GM19025 (cell line): ENCODE measurements around the gene TUBB3.
"Not testable (repeated sequence)": the region's sequence is repeated elsewhere in the genome, so short reads cannot be mapped to it uniquely, and the experiment has no call there.

ENCODE experiments used
- ATAC-seq: cut with Tn5 transposase; IDR thresholded peaks from one replicate; pipeline ENCODE4 v1.9.1; 2021; ENCODE audit warnings: mild to moderate bottlenecking, low read depth, moderate library complexity; ENCODE audit not compliant: unreplicated experiment

The TUBB3 gene

DNA sequence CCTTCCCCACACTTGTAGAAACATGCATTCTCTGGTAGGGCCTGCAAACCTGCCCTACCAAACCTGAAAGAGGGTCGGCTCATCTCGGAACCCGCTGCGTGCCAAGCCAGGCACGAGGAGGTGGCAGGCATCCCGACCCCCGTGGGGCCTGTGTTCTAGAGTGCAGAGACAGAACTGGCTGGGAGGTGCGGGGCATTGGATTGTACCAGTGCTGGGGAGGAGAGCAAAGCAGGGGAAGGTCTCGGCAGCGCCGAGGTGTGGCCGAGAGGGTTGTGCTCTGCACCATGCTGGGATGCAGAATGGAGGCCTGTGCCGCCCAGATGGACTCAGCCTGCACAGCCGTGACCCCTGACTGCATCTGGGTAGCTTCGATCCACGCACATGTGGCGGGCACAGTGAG lies 22.3 kb upstream of the TUBB3 start:
- no peak for ATAC-seq

DNA sequence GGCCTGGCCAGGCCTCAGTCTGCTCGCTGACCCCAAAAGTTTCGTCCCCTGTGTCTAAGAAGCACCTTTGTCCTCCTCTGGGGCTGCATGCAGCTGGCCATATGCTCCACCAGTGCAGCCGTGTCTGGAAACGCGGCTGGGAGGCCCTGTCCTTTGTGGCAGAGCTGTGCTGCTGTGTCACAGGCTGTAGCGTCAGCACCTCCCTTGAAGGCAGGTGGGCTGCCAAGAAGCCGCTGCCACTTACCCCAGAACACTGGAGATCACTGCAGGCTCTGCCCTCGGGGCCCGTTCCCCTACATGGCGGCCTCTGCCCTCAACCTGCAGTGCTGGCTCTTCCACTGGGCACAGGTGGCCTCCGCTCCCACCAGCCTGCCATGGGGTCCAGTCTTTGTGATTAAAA lies 20.2 kb upstream of the TUBB3 start:
- no peak for ATAC-seq

DNA sequence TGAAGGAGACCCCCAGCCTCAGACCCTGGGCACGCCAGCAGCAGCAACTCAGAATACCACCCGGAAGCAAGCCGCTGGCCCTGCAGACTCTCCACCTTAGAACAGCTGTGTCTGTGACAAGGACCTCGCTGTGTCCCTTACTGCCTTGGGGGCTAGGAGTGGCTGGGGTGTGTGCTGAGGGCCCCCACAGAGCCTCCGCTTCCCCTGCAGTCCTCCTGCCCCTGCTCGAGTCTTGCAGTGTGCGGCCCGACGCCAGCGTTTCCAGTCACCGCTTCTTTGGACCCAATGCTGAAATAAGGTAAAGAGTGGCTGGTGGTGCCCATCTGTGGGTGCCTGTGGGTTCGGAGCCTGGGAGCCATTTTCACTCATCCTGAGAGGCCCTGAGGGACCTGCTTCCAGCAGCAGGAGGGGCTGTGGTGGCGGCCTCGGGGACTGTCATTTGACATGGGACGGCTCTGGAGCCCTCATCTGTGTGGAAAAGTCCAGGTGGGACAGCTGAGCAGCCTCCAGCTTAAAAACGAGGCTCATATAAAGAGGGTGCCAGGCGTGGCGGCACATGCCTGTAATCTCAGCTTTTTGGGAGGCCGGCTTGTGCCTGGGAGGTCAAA lies 19.1 kb upstream of the TUBB3 start:
- no peak for ATAC-seq

DNA sequence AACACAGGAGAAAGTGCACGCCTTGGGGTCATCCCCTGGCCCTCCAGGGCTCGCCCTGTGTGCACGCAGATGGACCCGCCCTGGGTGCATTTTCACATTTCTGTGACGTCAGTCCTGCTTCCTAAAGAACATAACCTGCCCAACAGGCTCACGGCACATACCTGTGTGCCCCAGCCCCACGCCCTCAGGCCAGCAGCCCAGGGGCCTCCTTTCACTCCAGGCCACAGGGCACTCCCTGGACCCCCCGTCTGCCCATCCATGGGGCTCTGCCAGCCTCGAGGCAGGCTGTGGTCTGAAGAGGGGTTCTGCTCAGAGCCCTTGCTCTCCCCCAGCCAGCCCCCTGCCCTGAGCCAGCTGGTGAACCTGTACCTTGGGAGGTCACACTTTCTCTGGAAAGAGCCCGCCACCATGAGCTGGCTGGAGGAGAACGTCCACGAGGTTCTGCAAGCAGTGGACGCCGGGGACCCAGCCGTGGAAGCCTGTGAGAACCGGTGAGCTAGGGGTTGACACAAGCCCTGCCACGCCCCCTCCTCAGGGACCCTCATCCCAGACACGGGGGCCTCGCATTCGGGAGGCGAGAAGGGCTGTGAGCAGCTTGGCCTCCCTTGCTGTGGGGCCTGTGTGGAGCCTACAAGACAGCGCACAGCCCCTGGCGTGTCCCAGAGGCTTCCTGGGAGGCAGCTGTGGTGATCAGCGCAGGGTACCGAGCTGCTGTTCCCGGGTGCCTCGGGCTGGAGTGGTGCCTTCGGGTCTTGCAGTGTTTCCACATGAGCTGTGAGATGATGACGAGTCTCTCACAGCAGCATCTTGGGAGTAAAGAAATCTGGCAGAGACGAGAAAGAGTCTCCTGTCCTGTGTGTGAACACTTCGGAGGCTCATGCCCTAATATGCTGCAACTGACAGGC lies 18.3 kb upstream of the TUBB3 start:
- no peak for ATAC-seq

DNA sequence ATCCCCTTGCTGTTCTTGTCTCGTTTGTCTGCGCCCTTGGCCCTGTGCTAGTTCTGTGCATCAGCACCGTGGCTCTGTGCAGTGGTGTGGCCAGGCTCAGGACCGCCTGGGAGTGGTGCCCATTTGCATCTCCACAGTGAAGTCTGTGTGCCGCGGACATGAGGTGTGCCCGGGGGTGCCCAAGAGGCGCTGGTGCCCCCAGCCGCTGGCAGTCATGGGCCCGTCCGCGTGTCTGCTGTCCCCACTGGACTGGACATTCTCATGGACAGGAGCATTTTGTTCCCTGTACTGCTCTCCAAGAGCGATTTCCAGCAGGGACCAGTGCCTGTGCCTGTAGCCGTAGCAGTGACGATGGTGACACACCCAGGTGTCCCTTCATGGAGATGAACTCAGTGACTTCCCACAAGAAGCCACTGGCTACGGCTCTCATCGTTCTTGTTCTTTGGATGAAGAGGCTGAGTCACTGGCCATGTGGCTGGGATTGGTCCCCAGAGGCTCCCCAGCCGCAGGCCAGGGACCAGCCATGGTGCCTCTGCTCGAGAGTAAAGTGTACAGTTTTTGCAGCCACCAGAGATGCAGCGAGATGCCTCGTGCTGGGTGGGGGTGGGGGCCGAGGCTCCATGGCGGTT lies 17.5 kb upstream of the TUBB3 start:
- ATAC-seq: no peak

DNA sequence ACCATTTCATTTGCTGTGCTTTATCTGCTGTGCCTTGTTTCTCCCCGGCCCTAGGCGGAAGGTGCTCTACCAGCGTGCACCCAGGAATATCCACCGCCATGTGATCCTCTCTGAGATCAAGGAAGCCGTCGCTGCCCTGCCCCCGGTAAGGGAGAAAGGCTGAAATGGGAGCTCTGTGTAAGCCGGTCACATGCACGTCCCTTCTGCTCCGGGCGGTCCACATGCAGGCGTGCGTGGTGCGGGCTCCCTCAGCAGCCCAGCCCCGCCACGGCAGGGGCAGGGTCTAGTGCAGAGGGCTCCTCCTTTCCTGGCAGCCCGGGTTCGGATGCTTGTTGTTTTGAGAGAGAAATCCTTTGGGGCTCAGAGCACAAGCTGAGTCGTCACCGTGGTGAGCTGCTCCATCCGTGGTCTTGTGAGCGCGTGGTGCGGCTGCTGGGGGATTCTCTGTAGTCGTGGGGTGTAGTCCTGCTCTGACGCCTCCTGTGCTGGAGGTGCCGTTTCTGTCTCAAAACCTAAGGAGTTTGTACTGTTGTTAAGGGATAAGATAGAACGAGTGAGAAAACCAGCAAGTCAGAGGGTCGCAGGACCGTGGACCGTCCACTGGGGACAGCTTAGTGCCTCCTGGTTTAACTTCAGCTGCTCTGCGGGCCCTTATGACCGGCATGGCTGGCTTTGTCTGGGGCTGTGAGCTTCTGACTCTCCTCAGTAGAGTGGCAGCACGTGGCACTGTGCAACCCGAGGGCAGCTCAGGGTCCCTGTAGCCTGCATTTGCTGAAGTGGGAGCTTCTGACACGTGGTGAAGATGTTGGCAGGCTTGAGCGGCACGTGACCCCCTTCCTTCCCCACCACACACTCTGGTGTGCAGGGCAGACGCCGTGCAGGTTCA lies 16.8 kb upstream of the TUBB3 start:
- ATAC-seq: no peak

DNA sequence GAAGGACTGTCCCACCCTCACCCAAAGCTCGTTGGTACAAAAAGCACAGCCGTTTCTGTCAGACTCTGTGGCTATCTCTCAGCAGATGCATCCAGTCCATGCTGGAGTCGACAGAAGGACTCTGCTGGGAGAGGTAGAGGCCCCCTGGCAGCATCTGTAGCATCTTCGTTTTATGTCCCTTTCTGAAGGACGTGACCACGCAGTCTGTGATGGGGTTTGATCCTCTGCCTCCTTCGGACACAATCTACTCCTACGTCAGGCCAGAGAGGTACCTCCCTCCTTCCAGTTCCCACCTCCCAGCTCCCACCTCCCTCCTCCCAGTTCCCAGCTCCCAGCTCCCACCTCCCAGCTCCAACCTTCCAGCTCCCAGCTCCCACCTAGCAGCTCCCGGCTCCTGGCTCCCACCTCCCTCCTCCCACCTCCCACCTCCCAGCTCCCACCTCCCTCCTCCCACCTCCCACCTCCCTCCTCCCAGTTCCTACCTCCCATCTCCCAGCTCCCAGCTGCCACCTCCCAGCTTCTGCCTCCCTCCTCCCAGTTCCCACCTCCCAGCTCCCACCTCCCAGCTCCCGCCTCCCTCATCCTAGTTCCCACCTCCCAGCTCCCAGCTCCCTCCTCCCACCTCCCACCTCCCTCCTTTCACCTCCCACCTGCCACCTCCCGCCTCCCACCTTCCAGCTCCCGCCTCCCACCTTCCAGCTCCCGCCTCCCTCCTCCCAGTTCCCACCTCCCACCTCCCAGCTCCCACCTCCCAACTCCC lies 15.9 kb upstream of the TUBB3 start:
- ATAC-seq: no peak

DNA sequence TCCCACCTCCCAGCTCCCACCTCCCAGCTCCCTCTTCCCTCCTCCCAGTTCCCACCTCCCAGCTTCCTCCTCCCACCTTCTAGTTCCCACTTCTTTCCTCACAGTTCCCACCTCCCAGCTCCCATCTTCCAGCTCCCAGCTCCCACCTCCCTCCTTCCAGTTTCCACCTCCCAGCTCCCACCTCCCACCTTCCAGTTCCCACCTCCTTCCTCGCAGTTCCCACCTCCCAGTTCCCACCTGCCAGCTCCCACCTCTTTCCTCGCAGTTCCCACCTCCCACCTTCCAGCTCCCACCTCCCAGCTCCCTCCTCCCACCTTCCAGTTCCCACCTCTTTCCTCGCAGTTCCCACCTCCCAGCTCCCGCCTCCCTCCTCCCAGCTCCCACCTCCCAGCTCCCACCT lies 14.9 kb upstream of the TUBB3 start:
- no peak for ATAC-seq

DNA sequence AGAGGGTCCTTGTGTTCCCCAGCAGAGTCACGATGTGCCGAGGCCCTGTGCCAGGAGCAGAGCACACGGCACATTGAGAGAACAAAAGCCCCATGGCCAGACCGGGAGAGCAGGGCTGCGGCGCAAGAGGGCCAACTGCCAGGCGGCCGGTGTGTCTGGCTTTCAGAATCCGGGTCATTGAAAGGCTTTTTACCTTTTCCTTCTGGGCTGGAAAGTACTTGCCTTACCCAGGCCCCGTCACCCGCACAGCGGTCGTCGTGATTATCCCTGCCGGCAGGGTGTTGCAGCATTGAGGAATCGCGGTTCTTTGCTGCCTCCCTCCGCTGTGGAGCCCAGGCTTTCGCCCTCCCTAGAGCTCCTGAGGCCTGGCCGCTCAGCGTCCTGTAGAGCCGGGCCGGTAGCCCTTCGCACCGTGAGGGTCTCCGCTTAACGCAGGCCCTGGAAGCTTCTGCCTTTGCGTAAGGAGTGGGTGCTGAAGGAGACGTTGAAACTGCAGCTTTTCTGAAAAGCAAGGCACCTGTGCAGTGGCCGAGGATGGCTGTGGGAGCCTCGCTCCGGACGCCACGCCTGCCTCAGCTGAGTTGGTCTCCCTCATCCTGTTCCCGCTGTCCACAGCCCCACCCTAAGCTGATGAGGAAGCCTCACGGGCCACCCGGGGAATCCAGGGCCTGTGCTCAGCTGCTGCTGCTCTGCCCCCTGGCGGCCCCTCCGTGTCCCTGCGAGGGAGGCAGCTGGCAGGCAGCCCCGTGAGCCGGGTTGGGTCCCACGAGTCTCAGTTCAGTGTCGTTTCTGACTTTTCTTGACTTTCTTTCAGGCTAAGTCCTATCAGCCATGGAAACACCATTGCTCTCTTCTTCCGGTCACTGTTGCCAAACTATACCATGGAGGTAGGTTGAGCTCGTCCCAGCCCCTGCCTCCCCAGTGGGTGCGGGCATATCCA lies 13.1 kb upstream of the TUBB3 start:
- ATAC-seq: no peak

DNA sequence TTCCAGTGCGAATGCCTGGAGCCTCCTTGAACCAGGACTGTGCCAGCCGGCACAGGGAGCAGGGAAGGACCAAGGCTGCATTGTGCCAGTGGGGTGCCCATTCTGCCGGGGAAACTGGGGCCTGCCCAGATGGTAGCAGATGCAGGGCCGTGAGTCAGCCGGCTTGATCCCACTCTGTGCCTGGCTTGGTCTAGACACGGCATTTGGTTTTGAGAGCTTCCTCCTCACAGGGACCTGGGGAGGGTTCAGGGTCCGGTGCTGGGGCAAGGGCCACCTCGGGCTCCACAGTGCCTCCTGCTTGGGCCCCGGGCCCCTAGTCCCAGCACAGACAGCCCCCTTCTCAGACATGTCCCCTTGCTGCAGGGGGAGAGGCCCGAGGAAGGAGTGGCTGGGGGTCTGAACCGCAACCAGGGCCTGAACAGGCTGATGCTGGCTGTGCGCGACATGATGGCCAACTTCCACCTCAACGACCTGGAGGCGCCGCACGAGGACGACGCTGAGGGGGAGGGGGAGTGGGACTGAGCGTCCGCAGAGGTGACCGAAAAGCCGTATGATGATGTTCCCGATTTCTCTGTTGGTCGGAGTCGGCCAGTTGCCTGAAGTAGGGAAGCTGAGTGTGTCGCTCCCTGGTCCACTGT lies 12.3 kb upstream of the TUBB3 start:
- no peak for ATAC-seq

DNA sequence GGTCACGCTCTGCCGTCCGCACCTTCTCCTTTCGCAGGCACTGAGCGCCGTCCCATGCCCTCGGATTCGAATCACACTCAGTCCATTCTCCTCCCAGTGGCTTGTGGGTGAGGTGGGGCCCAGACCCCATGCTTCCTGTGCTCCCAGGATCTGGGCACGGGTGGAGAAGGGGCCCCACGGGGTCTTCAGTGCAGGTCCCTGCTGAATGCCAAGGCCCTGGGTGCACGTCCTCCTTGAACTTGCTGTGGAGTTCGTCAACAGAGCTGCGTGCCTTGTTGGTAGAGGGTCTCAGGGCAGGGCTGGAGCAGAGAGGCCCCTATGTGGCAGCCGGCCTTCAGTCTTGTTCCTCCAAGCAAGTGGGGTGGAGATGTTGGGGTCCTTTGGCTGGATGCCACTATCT lies 11.8 kb upstream of the TUBB3 start:
- ATAC-seq: no peak

DNA sequence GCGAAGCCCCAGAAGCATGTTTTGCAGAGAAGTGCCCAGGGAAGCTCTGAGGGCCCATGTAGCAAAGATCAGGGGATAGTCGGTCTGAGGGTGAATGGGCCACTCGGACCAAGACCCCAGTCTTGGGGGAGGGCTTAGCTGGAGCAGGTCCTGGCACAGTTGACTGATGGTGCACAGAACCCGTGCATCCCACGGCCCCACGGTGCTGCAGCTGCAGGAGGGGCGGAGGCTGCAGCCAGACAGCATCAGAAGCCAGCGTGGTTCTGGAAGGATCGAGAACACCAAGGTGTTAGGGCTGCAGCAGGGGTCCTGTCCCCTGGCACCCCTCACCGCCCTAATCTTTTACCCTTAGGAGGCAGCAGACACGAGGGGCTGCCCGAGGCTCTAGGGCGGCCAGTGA lies 11.0 kb upstream of the TUBB3 start:
- no peak for ATAC-seq

DNA sequence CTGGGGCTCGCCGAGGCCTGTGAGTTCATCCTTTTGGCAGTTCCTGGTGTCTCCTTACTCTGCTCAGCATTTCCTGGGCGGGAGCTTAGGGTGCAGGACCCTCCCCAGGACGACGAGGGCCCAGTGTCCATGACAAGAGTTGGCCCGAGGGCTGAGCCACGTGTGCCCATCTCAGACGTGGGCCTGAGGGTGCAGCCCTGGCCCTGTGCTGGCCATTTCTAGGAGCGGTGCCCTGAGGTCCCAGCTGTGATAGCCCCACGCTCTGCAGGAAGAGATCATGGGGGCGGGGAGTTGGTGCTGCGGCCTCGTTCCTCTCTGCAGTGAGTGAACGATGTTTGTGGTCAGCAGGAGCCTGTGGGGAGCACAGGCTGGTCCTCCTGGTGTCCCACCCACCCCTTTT lies 10.5 kb upstream of the TUBB3 start:
- no peak for ATAC-seq

DNA sequence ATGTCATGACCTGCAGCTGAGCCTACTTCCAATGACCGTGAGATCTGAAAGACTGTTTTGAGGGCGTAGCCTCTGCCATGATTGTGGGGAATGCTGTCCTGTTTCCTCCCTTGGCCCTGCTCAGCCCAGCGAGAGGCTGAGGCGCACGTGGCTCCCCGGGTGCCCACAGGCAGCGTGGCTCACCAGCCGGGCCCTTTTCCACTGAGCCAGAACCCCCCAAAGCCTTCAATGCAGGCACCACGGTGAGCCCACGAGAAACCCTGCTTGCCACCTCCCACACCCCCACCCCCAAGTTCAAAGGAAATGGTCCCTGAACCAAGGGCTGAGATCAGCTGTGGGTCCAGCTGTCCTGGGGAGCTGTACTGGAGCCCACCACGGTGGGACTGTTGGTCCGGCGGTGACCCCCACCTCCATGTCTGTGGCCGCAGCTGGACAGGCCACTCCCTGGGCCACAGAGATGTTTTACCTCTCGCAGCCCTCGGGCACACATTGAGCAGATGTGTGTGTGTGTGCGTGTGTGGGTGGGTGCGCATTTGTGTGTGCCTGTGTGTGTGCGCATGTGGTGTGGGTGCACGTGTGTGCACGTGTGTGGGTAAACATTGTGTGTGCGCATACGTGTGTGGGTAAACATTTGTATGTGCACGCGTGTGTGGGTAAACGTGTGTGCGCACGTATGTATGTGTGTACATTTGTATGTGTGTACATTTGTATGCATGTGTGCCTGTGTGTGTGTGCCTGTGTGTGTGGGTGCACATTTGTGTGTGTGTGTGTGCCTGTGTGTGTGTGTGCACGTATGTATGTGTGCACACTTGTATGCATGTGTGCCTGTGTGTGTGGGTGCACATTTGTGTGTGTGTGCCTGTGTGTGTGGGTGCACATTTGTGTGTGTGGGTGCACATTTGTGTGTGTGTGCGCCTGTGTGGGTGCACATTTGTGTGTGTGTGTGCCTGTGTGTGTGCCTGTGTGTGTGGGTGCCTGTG lies 9.4 kb upstream of the TUBB3 start:
- no peak for ATAC-seq

DNA sequence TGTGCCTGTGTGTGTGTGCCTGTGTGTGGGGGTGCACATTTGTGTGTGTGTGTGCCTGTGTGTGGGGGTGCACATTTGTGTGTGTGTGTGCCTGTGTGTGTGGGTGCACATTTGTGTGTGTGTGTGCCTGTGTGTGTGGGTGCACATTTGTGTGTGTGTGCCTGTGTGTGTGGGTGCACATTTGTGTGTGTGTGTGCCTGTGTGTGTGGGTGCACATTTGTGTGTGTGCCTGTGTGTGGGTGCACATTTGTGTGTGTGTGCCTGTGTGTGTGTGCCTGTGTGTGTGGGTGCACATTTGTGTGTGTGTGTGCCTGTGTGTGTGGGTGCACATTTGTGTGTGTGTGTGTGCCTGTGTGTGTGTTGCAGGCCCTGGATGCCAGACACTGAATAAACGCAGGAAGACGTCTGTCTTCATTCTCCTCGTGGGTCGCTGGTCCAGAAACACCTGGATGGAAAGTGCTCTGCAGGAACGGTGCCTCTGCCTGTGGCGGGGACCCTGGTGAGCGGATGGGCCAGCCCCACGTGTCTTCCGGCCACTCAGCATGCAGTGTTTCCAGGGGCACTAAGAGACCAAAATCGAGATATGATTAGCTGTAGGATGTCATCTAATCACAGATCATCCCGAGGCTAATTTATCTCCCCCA lies 8.4 kb upstream of the TUBB3 start:
- ATAC-seq: not testable (repeated sequence)

DNA sequence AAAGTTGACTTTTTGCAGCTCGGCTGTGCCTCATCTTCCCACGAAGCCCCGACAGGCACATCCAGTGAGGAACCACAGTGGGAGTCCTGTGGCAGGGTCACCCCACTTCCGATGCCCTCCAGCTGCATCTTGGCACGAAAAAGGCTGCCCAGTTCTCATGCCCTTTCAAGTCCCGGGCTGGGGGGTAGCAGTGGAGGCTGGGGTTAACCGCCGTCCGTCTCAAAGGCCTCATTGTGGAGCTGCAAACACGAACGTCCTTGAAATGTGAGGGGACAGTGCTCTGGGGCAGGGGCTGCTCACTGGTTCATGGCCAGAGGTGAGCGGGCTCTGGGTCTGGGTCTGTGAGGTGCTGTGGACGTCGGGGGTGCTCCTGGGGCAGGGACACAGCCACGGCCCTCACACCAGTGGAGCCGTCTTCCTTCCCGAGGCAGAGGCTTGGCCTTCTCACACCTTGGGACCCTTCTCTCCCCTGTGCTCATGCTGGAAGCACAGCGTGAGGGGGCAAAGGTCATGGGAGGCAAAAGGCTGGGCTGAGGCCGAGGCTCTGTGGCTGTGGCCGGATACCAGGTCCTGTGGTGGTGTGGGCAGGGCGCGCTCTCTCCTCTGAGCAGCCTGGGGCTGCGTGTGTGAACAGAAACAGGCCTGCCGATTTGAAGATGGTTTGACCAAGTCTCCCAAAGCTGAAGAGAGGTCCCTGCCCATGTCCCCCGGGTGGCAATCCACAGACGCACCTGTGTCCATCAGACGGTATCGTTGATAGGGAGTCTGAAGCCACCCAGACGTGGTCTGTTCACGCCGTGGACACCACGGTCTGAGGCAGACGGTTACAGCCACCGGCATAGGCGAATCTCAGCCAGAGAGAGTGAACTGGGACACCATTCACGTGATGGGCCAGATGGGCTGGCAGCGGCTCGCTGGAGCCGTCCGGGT lies 7.6 kb upstream of the TUBB3 start:
- no peak for ATAC-seq
